K562 (cell line): ENCODE data around the gene NES. TPM values are rescaled to one million over a fixed set of nuclear protein-coding genes. Genes with fewer than 3 reads are reported as not detected.

Experiments
- HDAC8 ChIP-seq: fragments of 450-650 bp; IDR thresholded peaks from 2 replicates; pipeline ENCODE4 v1.6.1; 2016; ENCODE audit warnings: mild to moderate bottlenecking, missing genetic modification characterization, moderate library complexity, missing compliant biosample characterization
- HMBOX1 ChIP-seq: sonication (generic); IDR thresholded peaks from 2 replicates; pipeline ENCODE4 v1.6.1; 2016
- ILK ChIP-seq: fragments of 450-650 bp; IDR thresholded peaks from 2 replicates; pipeline ENCODE4 v1.6.1; 2016; ENCODE audit warnings: missing genetic modification characterization, low read depth, mild to moderate bottlenecking, missing compliant biosample characterization, moderate library complexity, borderline replicate concordance
- NFE2L1 ChIP-seq: fragments of 450-650 bp; IDR thresholded peaks from 2 replicates; pipeline ENCODE4 v1.6.1; 2016; ENCODE audit warnings: missing genetic modification characterization, low read depth, mild to moderate bottlenecking, missing compliant biosample characterization, moderate library complexity, borderline replicate concordance
- SIRT6 ChIP-seq: IDR thresholded peaks from one replicate; pipeline ENCODE4 v1.6.1; 2012; ENCODE audit warnings: low read depth, mild to moderate bottlenecking, control low read depth, inconsistent platforms, low read length, moderate library complexity
- UBTF ChIP-seq, 2 experiments: IDR thresholded peaks; 2 replicates each; pipeline ENCODE4 v1.6.1; 2012; ENCODE audit warnings: improper control_type of control experiment in 2 of 2, low read depth in 2 of 2, low read length in 2 of 2, borderline replicate concordance in 1 of 2
- WHSC1 ChIP-seq: IDR thresholded peaks from one replicate; pipeline ENCODE4 v1.6.1; 2012; ENCODE audit warnings: low read length, control low read depth, inconsistent platforms
- ZNF778 ChIP-seq: fragments of 450-650 bp; formaldehyde crosslinking; IDR thresholded peaks from 2 replicates; pipeline ENCODE4 v1.4.0; 2020; ENCODE audit warnings: mild to moderate bottlenecking, moderate library complexity
- polyA plus RNA-seq, 8 experiments: library from polyadenylated mRNA; depleted of rRNA in 4 of 8; stranded (reverse) in 5 of 8; unstranded in 3 of 8; fragments of >200 nt; fragmentation: Nextera tagmentation in 2 of 8; fragmentation: Illumina TruSeq in 1 of 8; extraction: Ambion mirVana in 2 of 8; extraction: Trizol in 1 of 8; gene quantifications; 2 replicates each; pipeline versions ENCODE4 v1.2.1 to v1.2.3, GENCODE V29; 2011 to 2014; ENCODE audit warnings: inconsistent platforms in 1 of 8, missing spikeins in 1 of 8
- total RNA-seq, 7 experiments: library from RNA; depleted of rRNA in 6 of 7; stranded (reverse); fragments of >200 nt in 6 of 7; fragmentation: Illumina TruSeq in 2 of 7; extraction: Trizol in 2 of 7; gene quantifications; 2 replicates each; pipeline versions ENCODE4 v1.2.1 to v1.2.3, GENCODE V29; 2011 to 2021; ENCODE audit warnings: low replicate concordance in 1 of 7

The NES gene
- total and polyA plus RNA-seq, 9 of the 15 experiments (the other 6 are each of a cell fraction or from before 2014, with no cell fraction given) = 0.10 to 8.6 (median 4.2) TPM

GRCh38 chr1:156658496-156658895 is 18.7 kb downstream of the NES start (continued):
- TF ChIP-seq ILK (tag) (no peak), NFE2L1 (no peak), HMBOX1 (no peak), ZNF778 (CRISPR knock-in tag) (no peak), SIRT6 (no peak), WHSC1 (no peak), HDAC8 (tag) (no peak), UBTF (IDR thresholded peaks at IDR 0.05; ENCODE audit: borderline replicate concordance in 1 of 2, low read depth in 2 of 2, low read length in 2 of 2) (no peak)
